ENCODE data around the gene ATP6V0C. TPM values are rescaled to one million over a fixed set of nuclear protein-coding genes. Genes with fewer than 3 reads are reported as not detected.
"Not testable (repeated sequence)": the region's sequence is repeated elsewhere in the genome, so short reads cannot be mapped to it uniquely, and the experiment has no call there.

The ATP6V0C gene
- total RNA-seq, 2 donors from 2014 or later, result 176 to 180 TPM

DNA sequence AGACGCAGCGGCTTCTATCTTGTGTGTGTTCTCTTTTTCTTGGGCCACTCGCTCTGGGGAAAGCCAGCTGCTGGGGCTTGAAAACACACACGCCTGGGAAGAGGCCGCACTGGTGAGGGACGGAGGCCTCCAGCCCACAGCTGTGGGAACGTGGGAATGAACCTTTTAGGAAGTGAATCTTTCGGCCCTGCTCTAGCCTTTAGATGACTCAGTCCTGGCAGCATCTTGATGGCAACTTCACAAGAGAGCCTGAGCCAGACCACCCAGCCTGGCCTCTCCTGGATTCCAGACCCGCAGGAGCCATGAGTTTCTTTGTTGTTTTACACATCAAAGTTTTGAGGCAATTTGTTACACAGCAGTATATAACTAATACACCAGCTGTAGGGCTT lies 21.9 kb downstream of the ATP6V0C start:
- Mint-ChIP-seq H3K4me3 (no peak overlapping the region), H3K36me3 (ENCODE audit: low read depth) (peaks cover 4% of the 10 kb centered on the region), H3K4me1 (peaks cover 4% of the 10 kb centered on the region), H3K27ac (no peak overlapping the region), H3K9me3 (no peaks in the 10 kb centered on the region), H3K27me3 (ENCODE audit: insufficient read depth) (peaks cover 11% of the 10 kb centered on the region)
- Histone ChIP-seq H3K4me1 (ENCODE audit: control insufficient read depth, insufficient read depth, low read length) (no peaks in the 10 kb centered on the region), H3K9me3 (ENCODE audit: control insufficient read depth, low read length) (no peaks in the 10 kb centered on the region), H3K9ac (ENCODE audit: extremely low read depth, low read length, poor library complexity, severe bottlenecking) (no peak overlapping the region), H3K36me3 (ENCODE audit: control insufficient read depth, insufficient read depth, low read length) (peaks cover 5% of the 10 kb centered on the region), H3K27ac (ENCODE audit: low read depth, low read length) (no peak overlapping the region), H3K4me3 (ENCODE audit: low read length) (no peak overlapping the region), H3K27me3 (ENCODE audit: control insufficient read depth, insufficient read depth, low read length, poor library complexity, severe bottlenecking) (no peaks in the 10 kb centered on the region)
- peak; percentile 45 for DNase-seq
- TF ChIP-seq, protein P1, sequence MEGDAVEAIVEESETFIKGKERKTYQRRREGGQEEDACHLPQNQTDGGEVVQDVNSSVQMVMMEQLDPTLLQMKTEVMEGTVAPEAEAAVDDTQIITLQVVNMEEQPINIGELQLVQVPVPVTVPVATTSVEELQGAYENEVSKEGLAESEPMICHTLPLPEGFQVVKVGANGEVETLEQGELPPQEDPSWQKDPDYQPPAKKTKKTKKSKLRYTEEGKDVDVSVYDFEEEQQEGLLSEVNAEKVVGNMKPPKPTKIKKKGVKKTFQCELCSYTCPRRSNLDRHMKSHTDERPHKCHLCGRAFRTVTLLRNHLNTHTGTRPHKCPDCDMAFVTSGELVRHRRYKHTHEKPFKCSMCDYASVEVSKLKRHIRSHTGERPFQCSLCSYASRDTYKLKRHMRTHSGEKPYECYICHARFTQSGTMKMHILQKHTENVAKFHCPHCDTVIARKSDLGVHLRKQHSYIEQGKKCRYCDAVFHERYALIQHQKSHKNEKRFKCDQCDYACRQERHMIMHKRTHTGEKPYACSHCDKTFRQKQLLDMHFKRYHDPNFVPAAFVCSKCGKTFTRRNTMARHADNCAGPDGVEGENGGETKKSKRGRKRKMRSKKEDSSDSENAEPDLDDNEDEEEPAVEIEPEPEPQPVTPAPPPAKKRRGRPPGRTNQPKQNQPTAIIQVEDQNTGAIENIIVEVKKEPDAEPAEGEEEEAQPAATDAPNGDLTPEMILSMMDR (conservative IDR thresholded peaks at IDR 0.05), result no peak
- WGBS, 2 experiments (ENCODE audit: insufficient coverage in 1 of 2, insufficient read length in 1 of 2), result 85 to 88% methylated on average over 7 to 9 of the region's 9 CpGs

DNA sequence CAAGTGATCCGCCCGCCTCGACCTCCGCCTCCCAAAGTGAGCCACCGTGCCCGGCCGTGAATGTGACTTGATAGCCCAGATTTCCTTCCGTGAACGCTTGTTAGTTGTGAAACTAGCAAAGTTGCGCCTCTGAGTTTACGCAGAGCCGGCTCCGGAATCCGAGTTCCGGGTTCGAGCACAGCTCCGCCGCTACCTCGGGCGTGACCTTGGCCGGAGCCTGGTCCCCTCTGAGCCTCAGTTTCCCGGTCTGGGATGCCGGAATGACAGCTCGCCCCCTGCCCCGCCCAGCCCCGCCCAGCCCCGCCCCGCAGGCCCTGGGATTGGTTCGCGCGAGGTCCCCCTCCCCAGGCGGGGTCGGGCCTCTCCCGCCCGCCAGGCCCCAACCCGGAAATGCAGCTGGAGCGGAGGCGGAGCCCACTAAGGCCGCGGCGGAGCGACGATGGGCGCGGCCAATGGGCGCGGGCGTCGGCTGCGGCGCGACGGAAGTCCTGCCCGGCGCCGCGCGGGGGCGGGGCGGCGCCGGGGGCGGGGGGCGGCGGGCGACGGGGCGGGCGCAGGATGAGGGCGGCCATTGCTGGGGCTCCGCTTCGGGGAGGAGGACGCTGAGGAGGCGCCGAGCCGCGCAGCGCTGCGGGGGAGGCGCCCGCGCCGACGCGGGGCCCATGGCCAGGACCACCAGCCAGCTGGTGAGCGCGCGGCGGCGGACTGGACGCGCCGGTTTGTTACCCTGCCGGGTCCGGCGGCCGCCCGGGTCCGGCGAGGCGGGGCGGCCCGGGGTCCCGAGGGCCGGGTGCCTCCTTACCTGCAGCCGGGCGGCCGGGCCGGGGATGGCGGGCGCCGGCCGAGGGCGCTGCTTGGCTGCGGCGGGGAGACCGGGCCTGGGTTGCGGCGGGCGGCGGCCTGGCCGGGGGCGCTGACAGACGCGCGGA lies 24.0 kb downstream of the ATP6V0C start, which contains the start of gene PDPK1:
Gene PDPK1 (plus strand): TSS at position 571 of the 929 bp plus-strand sequence. CDS start 92 bp downstream, at position 663.
- H3K4me1 ChIP-seq (ENCODE audit: control insufficient read depth, insufficient read depth, low read length), result no peaks in the 10 kb centered on the region
- H3K9ac ChIP-seq (ENCODE audit: extremely low read depth, low read length, poor library complexity, severe bottlenecking), result peak within 1 kb of the TSS; percentile 25
- peaks cover 4% of the 10 kb centered on the region for H3K4me1 Mint-ChIP-seq
- peak within 1 kb of the TSS; percentile 60 for H3K4me3 Mint-ChIP-seq
- peak within 1 kb of the TSS; percentile 82 for H3K4me3 ChIP-seq (ENCODE audit: low read length)
- H3K27ac ChIP-seq (ENCODE audit: low read depth, low read length), result no peak within 1 kb of the TSS
- peak within 1 kb of the TSS; percentile 76 for H3K27ac Mint-ChIP-seq
- peaks cover 10% of the 10 kb centered on the region for H3K27me3 Mint-ChIP-seq (ENCODE audit: insufficient read depth)
- peaks cover 4% of the 10 kb centered on the region for H3K36me3 Mint-ChIP-seq (ENCODE audit: low read depth)
- H3K9me3 Mint-ChIP-seq, result no peaks in the 10 kb centered on the region
- TF ChIP-seq, protein P1 (conservative IDR thresholded peaks at IDR 0.05), result no peak
- H3K9me3 ChIP-seq (ENCODE audit: control insufficient read depth, low read length), result no peaks in the 10 kb centered on the region
- peaks cover 8% of the 10 kb centered on the region for H3K36me3 ChIP-seq (ENCODE audit: control insufficient read depth, insufficient read depth, low read length)
- peak; percentile 97 for DNase-seq
- 1 to 3% methylated on average over 35 to 121 of the region's 126 CpGs for WGBS, 2 experiments (ENCODE audit: insufficient coverage in 1 of 2, insufficient read length in 1 of 2)
- H3K27me3 ChIP-seq (ENCODE audit: control insufficient read depth, insufficient read depth, low read length, poor library complexity, severe bottlenecking), result no peaks in the 10 kb centered on the region

DNA sequence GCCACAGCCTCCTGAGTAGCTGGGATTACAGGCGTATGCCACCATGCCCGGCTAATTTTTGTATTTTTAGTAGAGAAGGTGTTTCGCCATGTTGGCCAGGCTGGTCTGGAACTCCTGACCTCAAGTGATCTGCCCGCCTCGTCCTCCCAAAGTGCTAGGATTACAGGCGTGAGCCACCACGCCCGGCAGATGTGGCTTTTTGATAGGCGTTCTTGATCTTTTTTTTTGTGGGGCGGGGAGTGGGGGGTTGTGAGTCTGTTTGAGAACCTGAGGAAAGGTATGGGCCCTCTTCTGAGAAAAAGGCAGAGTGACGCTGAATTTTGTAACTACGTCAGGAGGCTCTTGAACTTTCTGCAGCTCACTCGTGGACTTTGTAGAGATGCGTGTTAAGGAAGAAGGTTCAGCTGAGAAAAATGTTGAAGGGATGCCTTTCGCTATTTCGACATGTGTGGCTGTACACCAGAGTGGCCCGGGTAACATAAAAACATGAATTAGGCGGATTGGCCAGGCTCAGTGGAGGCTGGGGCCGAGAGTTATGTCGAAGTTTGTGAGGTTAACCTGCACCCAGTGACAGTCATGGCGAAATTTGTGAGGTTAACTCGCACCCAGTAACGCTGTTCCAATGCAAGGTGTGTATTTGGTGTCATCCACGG lies 25.6 kb downstream of the ATP6V0C start:
- not testable (repeated sequence) for H3K27me3 Mint-ChIP-seq (ENCODE audit: insufficient read depth); H3K9ac ChIP-seq (ENCODE audit: extremely low read depth, low read length, poor library complexity, severe bottlenecking); H3K36me3 ChIP-seq (ENCODE audit: control insufficient read depth, insufficient read depth, low read length); H3K27ac ChIP-seq (ENCODE audit: low read depth, low read length); H3K27me3 ChIP-seq (ENCODE audit: control insufficient read depth, insufficient read depth, low read length, poor library complexity, severe bottlenecking); H3K4me1 ChIP-seq (ENCODE audit: control insufficient read depth, insufficient read depth, low read length); H3K27ac Mint-ChIP-seq; H3K9me3 ChIP-seq (ENCODE audit: control insufficient read depth, low read length); H3K9me3 Mint-ChIP-seq; H3K4me1 Mint-ChIP-seq; H3K36me3 Mint-ChIP-seq (ENCODE audit: low read depth)
- DNase-seq, result peak; percentile 28
- 92 to 94% methylated on average over 19 to 24 of the region's 24 CpGs for WGBS, 2 experiments (ENCODE audit: insufficient coverage in 1 of 2, insufficient read length in 1 of 2)
- peak overlapping the region; percentile 82 for H3K4me3 ChIP-seq (ENCODE audit: low read length)
- H3K4me3 Mint-ChIP-seq, result peak overlapping the region; percentile 55

All from endodermal cell (in vitro differentiated cells).